HG03095 (cell line): Measurements from ENCODE around the gene GPR89B.
"Not testable (repeated sequence)": the region's sequence is repeated elsewhere in the genome, so short reads cannot be mapped to it uniquely, and the experiment has no call there.

Experiments
- ATAC-seq: cut with Tn5 transposase; IDR thresholded peaks from one replicate; pipeline ENCODE4 v1.9.1; 2021; ENCODE audit warnings: moderate library complexity; ENCODE audit not compliant: unreplicated experiment

Gene GPR89B

GRCh38 chr1:147928236-147929132 is at the start of gene GPR89B:
Gene GPR89B, plus strand, starts transcription at chr1:147928420. Its CDS starts 117 bp downstream, at chr1:147928537.
- peak; percentile 96 for ATAC-seq

- ATAC-seq, result no peak
These were observed 48.3 kb upstream of the GPR89B start for GRCh38 chr1:147879911-147880310.

DNA sequence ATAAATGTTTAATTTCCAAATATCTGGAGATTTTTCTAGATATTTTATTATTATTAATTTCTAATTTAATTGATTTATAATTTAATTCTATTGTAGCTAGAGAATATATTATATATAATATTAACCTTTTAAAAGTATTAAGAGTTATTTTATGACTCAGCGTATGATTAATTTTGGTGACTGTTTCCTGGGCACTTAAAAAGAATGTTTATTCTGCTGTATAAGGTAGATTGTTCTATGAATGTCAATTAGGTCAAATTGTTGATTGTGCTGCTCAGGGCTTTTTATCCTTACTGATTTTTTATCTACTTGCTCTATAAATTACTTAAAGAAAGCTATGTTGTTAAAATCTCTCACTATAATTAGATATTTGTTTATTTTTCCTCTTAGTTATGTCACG is 45.7 kb upstream of the GPR89B start:
- ATAC-seq, result no peak

DNA sequence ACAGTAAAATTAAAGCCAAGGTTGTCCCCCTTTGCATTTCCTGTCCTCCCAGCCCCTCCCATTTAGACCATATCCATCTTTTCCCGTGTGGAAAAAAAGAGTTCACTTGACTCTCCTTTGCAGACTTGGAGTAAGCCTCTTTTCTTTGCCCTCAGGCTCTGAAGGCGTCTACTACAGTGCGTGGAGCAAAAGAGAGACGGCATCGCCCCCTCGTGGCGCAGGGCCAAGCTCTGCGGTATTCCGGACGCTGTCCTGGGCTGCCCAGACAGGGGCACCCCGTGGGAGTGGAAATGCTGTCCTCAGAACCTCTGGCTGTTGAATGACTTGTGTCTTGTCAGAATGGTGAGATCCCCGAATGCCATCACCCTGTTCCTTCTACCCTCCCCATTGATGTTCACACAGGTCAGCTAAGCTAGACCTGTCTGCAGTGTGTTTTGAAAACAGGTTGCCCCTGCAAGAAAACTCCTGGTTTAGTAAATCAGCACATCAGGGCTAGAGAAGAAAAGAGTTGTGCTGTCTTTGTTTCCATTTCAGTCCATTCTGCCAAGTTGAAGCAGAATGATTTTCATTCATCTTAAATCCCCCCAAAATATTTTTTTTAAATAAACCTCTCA is 37.9 kb upstream of the GPR89B start:
- no peak for ATAC-seq

DNA sequence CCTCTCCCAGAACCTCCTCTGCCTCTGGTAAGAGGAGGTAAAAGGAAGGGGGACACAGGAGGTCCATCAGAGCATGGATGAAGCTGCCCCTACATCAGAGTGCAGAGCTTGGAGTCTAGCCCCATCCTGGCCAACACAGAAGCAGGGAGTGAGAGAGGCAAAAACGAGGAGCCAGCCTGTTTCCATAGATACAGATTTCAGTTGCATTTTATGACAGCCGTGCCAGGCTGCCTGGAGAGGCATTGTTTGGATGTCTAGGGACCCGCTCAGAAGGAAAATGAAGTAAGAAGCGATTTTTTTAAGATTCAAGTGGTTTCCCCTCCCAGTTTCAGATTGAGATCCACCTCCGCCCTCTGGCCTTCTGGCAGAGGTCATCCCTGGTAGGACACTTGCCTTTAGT is 37.1 kb upstream of the GPR89B start:
- ATAC-seq, result no peak

DNA sequence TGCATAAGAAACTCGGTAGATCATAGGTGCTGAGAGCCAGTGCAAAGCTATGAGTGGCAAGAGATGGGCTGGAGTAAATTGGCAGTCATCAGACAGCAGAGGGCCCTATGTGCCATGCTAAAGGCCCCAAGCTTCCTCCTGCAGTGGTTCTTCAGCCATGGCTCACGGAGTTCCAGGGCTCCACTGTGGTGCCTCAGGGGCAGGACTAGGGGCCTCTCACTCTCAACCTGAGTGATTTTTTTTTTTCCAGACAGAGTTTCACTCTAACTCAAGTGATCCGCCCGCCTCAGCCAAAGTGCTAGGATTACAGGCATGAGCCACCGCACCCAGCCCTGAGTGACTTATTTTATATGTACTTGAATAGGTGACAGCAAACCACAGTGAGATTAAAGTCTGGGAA is 36.0 kb upstream of the GPR89B start:
- ATAC-seq, result no peak

DNA sequence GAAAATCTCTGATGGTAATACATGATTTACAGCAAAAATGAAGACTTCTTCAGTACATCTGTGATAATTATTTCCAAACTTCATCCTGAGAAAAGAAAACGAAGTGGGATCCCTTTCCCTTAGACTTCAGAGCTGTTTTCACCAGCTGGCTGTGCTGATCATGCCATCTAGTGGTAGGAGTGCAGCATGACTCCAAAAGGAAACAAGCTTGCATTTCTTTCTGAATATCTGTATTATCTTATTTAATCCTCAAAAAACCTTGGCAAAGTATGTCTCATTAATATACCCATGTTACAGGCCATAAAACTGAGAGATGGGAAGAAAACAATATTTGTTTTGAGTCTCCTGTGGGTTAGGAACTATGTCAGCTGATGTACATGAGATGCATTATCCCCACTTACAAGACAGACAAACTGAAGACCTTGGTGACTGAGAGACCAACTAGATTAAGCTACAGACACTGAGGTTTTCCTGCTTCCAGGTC is 35.4 kb upstream of the GPR89B start:
- ATAC-seq, result no peak

DNA sequence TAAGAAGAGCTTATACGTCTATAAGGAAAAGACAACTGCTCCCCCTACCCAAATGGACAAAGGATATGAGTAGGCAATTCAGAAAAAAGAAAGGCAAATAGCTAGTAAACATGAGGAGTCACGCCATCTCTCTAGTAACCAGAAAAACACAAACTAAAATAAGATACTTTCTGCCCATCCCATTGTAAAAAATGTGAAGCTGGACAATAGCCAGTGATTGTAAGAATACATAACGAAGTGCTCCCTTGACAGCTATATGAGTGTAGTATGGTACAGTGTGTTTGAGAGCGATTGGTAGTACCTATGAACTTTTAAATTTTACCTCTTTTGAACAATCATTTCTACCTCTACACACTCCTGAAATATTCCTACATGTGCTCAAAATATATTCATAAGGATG is 33.1 kb upstream of the GPR89B start:
- no peak for ATAC-seq

GRCh38 chr1:147897029-147897752 is 31.0 kb upstream of the GPR89B start:
- no peak for ATAC-seq

GRCh38 chr1:147897789-147898188 is 30.4 kb upstream of the GPR89B start:
- ATAC-seq, result no peak

DNA sequence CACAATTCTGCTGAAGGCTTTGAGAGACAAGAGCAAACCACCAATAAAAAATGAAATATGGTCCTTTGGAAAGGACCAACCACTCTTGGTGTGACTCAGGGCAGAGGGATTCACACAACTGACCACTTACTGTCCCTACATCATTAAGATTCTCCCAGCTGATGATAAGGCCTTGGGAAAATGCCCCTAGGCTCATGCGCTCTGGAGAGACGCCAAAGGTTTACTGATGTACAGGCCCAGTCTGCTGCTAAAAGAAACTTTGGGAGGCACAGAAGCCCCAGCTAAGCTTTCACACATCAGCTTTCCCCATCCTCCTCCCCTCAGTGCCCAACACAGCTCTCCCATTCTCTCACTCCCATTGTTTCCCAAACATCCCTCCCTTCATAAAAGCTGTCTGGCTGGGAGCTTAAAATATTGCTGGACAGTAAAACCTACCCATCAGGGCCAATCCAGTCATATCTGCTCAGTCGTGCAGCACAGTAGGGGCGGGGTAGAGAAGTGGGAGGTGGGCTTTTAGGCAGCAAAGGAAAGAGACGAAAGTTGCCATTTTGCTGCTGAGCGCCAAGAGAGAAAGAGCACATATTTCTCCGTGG is 25.9 kb upstream of the GPR89B start, which contains the start of gene GJA8:
TSS of gene GJA8 (plus strand) at position 543 of the 593 bp plus-strand sequence. CDS start 5,161 bp downstream, outside the sequence.
- ATAC-seq, result no peak

GRCh38 chr1:147904726-147905125 is 23.5 kb upstream of the GPR89B start:
- ATAC-seq, result no peak

GRCh38 chr1:147907786-147908509 is 20.3 kb upstream of the GPR89B start:
- ATAC-seq, result no peak

DNA sequence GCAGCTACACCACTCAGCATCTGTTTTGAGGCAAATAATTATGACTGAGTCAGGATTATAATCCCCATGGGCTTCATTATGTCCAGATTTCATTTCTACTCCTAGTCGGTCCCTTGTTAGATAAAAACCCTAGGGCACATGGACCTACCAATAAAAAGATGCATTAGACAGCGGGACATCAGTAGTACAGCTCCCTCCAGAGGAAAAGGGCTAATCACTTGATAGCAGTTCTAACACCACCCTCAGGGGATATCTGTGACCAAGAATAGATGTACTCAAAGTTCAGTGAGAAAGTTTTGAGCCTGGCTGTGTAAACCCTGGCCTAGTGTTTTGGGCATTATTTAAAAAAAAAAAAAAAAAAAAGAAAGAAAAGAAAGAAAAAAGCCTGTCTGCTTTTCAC is 15.7 kb upstream of the GPR89B start:
- no peak for ATAC-seq

DNA sequence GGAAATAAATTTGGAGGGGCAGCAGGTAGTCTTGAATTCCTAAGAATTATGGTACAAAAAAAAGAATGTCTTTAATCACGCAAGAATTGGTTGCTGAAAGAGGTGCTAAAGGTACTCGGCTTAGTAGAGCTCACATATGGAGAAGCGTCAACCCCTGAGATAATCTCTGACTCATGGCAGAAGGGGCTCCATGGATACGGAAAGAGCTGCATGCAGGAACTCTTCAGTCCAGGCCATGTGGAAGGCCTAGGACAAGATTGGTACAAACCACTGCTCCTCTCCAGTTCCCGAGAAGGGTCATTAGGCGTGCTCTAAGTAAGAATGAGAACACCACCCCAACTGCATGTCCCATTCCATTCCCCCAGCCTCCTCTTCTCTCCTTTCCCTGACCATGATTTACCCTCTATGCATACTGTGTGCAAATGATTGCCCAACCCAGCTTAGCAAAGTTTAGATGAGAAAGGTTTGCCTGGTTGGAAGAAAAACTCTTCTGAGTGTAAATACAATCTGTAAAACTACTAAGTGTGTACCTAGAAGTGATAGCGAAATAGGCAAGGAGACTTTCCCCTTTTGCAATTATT is 14.8 kb upstream of the GPR89B start:
- no peak for ATAC-seq

DNA sequence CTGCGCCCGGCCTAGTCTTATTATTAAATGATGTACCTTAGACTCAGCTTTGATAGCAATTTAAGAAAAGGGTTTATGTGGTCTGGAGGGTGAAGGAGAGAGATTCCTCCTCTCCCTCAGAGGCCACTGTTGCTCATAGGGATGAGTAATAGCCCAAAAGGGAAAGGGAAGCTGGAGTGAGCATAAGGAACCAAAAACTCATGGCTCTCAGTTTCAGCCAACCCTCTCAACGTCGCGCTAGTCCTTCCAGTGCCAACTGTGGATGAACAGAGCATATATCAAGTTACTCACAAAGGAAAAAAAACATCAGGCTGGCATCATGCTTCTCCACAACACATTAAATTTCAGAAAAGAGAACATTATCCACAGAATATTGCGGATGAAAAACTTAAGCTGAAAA is 8.3 kb upstream of the GPR89B start:
- no peak for ATAC-seq

DNA sequence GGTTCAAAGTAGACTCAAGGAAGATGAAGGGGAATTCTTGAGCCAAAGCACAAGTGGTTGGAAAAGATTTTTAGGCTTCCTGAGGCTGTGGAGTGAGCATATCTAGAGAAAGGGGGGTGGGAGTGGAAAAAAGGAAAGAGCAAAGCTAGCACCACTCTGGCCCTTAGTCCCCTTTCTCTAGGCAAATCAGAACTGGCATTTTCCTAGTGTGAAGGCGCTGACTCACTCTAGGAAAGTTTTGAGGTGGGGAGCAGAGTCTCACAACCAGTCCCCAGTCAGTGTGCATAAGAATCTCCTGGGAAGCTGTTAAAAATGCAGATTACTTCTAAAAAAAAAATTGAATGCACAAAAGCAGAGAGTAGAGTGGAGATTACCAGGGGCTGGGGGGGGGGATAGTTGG is 3.4 kb upstream of the GPR89B start:
- ATAC-seq, result no peak

DNA sequence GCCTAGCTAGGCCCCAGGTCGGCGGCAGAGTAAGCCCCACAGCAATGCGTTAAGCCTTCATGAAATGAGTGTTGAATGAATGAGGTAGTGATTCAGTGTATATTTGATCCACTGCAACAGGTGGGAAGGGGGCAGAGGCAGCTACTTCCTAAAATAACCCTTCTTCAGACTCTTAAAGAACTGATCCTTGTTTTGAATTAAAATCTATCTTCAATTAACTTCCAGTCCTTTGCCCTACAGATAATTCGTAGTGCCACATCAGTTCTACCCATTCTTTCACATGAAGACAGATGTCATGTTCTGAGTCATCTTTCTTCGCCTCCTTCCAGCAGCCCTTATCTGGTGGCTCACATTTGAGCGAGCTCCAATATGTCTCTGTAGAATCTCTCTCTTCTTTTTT is 1.0 kb upstream of the GPR89B start:
- not testable (repeated sequence) for ATAC-seq

GRCh38 chr1:147927689-147928088 is 531 bp upstream of the GPR89B start:
- not testable (repeated sequence) for ATAC-seq

DNA sequence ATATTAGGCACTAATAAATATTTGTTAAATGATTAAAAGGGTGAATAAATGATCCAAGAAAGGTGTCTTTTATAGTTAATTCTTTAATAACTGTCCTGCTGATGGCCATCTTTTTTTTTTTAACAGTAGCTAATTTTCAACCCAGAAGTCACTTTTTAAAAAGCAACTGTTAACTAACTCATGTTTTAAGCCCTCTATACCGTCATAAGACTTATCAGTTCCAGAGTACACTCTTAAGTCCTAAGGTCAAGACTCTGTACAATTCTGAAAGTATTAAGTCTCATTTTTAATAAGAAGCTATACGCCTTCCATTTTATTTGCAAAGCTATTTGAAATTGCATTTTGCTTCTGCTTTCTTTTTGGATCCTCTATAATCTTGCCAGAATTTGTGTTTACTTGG is 2.9 kb downstream of the GPR89B start:
- ATAC-seq, result not testable (repeated sequence)
